GM12891 (cell line): ENCODE measurements around the gene GNL1.
A peak's percentile ranks its signal among the peaks of the same experiment; 100 is the strongest.

Experiments
- DNase-seq: peaks from one replicate; pipeline ENCODE4 v3.0.0; 2011; ENCODE audit warnings: low spot score; ENCODE audit not compliant: insufficient read length
- FAIRE-seq: peaks from 2 replicates; lab custom pipeline; 2011; peaks lifted over from hg19 to GRCh38; lab: Jason Lieb, UNC
- PAX5 ChIP-seq: IDR thresholded peaks from 2 replicates; pipeline ENCODE4 v1.6.1; 2011; ENCODE audit warnings: low read length, moderate library complexity, mild to moderate bottlenecking; ENCODE audit not compliant: insufficient read depth, severe bottlenecking
- POLR2A ChIP-seq: IDR thresholded peaks from 2 replicates; pipeline ENCODE4 v1.6.1; 2011; ENCODE audit warnings: low read depth, low read length, control low read depth
- POLR2AphosphoS5 ChIP-seq: IDR thresholded peaks from 2 replicates; pipeline ENCODE4 v1.6.1; 2011; ENCODE audit warnings: low read depth, low read length, control low read depth
- POU2F2 ChIP-seq: IDR thresholded peaks from 2 replicates; pipeline ENCODE4 v1.6.1; 2011; ENCODE audit warnings: low read depth, mild to moderate bottlenecking, control low read depth, low read length, moderate library complexity
- SPI1 ChIP-seq: IDR thresholded peaks from 2 replicates; pipeline ENCODE4 v1.6.1; 2011; ENCODE audit warnings: low read depth, low read length, control low read depth
- TAF1 ChIP-seq: IDR thresholded peaks from 2 replicates; pipeline ENCODE4 v1.6.1; 2011; ENCODE audit warnings: low read depth, low read length, control low read depth

GNL1 gene

GRCh38 chr6:30570740-30571074 lies 14.4 kb upstream of the GNL1 start:
- FAIRE-seq (no peak), DNase-seq (no peak)
- TF ChIP-seq SPI1 (no peak), TAF1 (no peak), POU2F2 (no peak), POLR2AphosphoS5 (no peak), PAX5 (no peak), POLR2A (no peak)

GRCh38 chr6:30570263-30570662 lies 14.0 kb upstream of the GNL1 start:
- DNase-seq (no peak), FAIRE-seq (no peak)
- no peak for TF ChIP-seq POLR2A
- no peak for TF ChIP-seq POU2F2
- TF ChIP-seq POLR2AphosphoS5: no peak
- no peak for TF ChIP-seq PAX5
- TF ChIP-seq TAF1: no peak
- TF ChIP-seq SPI1: no peak

DNA sequence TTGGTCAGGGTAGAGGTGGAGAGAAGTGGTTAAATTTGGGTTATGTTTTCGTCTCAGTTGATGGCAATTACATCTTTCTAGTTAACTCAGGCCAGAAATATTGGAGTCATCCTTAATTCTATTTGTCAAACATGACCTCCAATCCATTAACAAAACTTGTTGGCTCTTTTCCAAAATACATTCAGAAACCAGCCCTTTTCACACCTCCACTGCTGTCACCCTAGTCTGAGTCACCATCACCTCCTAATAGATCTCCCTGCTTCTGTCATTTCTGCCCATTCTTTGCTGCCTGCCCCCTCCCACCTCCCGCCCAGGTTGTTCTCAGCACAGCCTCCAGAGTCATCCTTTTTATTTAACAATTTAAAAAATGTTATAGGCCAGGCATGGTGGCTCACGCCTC lies 12.0 kb upstream of the GNL1 start:
- FAIRE-seq (no peak), DNase-seq (no peak)
- TF ChIP-seq PAX5: no peak
- TF ChIP-seq POLR2AphosphoS5: no peak
- no peak for TF ChIP-seq TAF1
- TF ChIP-seq SPI1: no peak

DNA sequence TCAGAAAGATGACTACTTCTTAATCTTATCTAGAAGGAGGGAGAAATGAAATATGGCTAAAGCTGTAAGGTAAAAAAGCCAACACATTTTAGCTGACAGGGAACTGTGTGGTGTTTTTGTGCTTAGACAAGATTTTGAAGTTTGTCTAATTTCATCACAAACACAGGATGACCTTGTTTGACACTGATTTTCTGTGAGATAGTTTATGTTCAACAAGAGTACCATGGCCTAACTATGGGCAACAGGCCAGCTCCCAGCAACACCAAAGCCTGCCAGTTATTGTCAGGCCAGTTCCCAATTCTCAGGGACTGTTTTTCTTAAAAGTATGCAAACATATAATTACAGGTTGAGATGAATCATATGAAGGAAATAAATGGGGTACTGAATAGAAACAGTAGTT lies 9.5 kb upstream of the GNL1 start:
- no peak for DNase-seq
- no peak for TF ChIP-seq POU2F2
- no peak for TF ChIP-seq TAF1
- no peak for TF ChIP-seq POLR2AphosphoS5
- no peak for TF ChIP-seq SPI1
- no peak for TF ChIP-seq PAX5
- no peak for TF ChIP-seq POLR2A
- FAIRE-seq: no peak

GRCh38 chr6:30564114-30564513 lies 7.8 kb upstream of the GNL1 start:
- TF ChIP-seq TAF1 (no peak), POLR2A (no peak)
- DNase-seq (no peak), FAIRE-seq (no peak)

- peak; percentile 3; the same call in 1 of the 2 replicates for TF ChIP-seq POLR2AphosphoS5
- TF ChIP-seq POLR2A: 0 out of 2 replicates have a peak, but pooled peaks have one; percentile 18
- no peak for TF ChIP-seq PAX5
- FAIRE-seq: no peak
- no peak for DNase-seq
These were observed 6.5 kb upstream of the GNL1 start for GRCh38 chr6:30562470-30563425.

DNA sequence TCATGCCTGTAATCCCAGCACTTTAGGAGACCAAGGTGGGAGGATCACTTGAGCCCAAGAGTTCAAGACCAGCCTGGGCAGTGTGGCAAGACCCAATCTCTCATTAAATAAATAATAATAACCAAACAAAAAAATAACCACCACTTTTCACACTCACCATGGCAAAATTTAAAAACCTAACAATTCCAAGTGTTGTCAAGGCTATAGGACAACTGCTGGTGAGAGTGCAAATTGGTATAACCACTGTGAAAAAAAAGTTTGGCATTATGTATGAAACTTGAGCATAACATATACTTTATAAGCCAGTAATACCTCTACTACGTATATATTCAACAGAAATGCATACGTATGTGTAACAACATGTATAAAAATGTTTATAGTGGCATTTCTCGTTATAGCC lies 4.6 kb upstream of the GNL1 start:
- TF ChIP-seq SPI1 (no peak), POLR2AphosphoS5 (0 out of 2 replicates have a peak, but pooled peaks have one; percentile 5)
- DNase-seq: no peak
- no peak for FAIRE-seq

DNA sequence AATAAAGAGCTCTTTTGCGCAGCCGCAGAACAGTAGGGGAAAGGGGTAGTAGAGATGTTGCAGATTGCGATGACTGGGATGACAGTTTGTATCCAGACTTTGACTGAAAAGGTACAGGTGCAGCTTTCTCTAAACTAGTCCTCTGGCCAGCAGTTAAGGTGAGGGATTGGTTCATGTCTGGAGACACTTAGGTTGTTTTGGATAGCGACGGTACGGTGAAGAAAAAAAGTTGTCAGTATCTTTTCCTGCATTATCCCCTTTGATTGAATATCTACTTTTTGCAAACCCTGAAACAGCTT lies 1.3 kb upstream of the GNL1 start:
- DNase-seq: no peak
- FAIRE-seq: peak; percentile 64
- TF ChIP-seq POLR2A: no peak
- TF ChIP-seq POLR2AphosphoS5: no peak
- TF ChIP-seq SPI1: no peak
- TF ChIP-seq PAX5: no peak
- TF ChIP-seq POU2F2: no peak
- no peak for TF ChIP-seq TAF1

DNA sequence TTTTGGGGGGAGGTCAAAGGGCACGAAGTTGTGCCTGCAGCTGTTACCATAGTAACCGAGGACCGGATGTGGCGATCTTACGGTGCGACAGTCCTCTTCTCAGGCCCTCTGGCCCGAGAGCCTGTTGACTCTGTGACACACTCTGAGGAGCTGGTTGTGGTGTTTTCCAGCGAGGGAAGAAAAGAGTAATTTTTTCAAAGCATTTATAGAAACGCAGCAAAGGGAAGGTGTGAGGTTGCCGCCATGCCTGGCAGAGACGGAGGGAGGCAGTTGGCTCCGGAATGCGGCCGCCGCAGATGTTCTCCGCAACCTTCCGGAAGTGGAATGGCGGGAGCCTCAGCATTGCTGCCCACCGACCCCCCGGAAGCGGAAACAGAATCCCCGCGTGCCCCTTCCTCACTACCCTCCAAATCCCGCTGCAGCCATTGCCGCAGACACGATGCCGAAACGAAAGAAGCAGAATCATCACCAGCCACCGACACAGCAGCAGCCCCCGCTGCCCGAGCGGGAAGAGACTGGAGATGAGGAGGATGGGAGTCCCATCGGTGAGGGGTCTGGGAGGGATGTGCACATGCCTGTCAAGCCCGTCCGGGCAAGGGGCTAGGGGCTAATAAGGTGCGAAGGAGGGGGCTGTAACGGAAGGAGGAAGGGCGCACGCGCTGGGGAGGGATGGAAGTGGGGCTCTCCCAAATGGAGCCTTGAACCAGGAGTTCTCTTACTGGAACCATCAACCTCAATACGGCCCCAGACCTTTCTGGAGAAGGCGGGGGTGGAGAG lies 805 bp upstream of the GNL1 start, which contains the start of gene PRR3:
TSS of gene PRR3 (plus strand) at position 390 of the 777 bp plus-strand sequence. CDS start at position 440, 50 bp downstream.
- TF ChIP-seq PAX5 (peak; percentile 30), POU2F2 (no peak), POLR2AphosphoS5 (peak; percentile 68; the same call in 1 of the 2 replicates), TAF1 (peak; percentile 89), POLR2A (peak; percentile 62), SPI1 (peak; percentile 23; the same call in 1 of the 2 replicates)
- FAIRE-seq: peak; percentile 54
- DNase-seq: peak; percentile 75

GRCh38 chr6:30555816-30556065 lies 548 bp downstream of the GNL1 start:
- no peak for TF ChIP-seq PAX5
- no peak for TF ChIP-seq POLR2AphosphoS5
- TF ChIP-seq TAF1: no peak
- TF ChIP-seq POU2F2: no peak
- TF ChIP-seq POLR2A: no peak
- FAIRE-seq (no peak), DNase-seq (no peak)
